Stimulated activated CD4-positive, alpha-beta T cell treated with anti-CD3 and anti-CD28 coated beads, Interleukin-4, amount 100 ng/mL, for 24 hours (primary cell): ENCODE data around the gene ANKRD42.

ENCODE experiments used
- DNase-seq: peaks from one replicate; pipeline ENCODE4 v3.0.0-alpha.2; 2020

ANKRD42 gene

DNA sequence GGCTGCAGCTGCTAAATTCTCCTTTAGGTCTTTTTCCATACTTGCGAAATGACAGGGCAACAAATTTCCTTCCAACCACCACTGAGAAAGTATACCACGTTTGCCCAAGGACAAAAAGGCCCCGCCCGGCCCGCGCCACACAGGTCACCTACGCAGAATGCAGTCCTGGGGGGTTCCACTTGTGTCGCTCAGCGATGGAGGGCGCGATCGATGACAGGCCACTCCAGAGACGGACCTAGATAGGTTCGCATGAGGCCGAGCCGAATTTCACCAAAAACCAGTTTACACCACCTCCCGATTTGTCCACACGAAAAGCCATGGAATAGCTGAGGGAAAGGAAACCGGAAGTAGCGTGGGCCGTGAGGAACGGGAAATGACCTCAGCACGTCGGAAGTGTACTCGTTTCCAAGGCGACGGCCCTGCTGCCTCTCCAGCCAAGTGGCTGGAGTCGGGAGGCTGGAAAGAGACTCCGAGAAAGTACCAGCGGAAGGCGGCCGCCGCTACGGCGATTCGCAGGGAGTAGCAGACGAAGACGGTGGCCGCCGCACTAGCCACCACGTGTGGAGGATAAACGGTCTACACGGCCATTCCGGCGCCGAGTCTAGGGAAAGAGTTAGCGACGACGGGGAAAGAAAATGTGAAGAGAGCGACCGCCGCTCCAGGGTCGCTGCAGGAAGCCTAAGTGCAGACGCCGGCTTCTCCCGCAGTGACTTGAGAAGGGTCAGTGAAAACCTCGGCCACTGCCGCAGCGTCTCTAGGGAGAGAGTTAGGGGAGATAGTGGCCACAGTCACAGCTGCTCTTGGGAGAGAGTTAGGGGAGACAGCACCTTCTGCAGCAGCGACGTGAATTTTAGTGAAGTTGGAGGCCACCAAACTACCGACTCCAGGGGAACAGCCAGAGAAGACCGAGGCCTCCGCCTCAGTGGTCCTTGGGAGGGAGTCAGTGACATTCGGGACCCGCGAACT lies at the start of gene ANKRD42:
Gene ANKRD42, plus strand, starts transcription at position 398 of the 966 bp plus-strand sequence. CDS start 959 bp downstream, outside the sequence.
- peak; percentile 89 for DNase-seq

DNA sequence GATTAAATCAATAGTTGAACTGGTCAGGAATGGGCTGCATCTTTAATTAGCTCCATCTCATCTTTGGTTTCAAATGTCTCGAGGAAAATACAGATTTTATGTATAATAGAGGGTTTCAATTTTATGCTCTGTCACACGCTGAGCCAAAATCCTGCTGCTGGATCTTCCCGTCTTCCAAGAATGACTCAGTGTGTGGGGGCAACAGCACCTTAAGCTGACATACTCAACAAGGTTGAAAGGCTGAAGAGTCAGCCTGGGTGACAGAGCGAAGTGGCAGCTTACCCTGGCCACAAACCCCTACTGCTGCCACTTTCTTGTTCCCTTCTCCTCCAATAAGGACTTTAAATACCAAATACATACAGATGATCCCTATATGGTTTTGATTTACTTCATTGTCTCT lies 45.6 kb upstream of the ANKRD42 start:
- no peak for DNase-seq

GRCh38 chr11:83150450-83150849 lies 43.1 kb upstream of the ANKRD42 start:
- no peak for DNase-seq

DNA sequence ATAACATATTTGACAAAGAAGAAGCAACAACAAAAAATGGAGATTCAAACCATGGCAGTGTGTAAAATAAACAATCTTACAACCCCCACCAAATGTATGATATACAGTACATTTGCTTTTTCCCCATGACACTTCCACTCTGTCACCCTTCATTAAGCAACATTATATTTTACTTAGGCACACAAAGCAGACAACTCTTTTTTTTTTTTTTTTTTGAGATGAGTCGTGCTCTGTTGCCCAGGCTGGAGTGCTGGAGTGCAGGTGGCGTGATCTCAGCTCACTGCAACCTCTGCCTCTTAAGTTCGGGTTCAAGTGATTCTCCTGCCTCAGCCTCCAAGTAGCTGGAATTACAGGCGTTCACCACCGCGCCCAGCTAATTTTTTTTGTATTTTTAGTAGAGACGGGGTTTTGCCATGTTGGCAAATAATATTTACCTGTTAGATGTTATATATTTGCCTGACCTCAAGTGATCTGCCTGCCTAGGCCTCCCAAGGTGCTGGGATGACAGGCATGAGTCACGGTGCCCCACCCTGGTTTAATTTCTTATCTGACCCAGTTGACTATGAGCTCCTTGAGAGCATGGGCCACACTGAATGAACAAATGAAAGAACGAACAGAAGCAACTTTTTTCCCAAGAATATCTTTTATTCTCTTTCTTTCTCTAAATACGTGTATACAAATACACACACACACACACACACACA lies 42.1 kb upstream of the ANKRD42 start:
- DNase-seq, result no peak

DNA sequence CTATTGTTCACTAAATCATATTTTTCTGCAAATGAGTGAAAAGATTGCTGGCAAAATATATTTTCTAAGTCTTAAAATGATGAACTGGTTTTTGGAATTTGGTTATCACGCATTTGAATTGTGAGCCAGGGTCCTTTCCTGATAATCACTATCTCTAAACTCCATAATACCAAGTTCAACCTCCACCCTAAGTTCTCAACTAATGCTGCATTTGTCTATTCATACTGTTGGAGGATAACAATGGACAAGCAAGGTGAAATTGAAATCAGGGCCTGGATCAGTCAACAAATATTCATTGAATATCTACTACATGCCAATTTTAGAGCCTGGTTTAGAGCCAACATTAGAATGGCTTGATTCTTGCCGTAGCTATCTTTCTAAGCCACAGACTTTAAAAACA lies 41.2 kb upstream of the ANKRD42 start:
- DNase-seq, result no peak

- DNase-seq, result no peak
Measured at GRCh38 chr11:83153764-83154163, 39.7 kb upstream of the ANKRD42 start.

GRCh38 chr11:83156144-83156995 lies 37.1 kb upstream of the ANKRD42 start:
- peak; percentile 98 for DNase-seq

DNA sequence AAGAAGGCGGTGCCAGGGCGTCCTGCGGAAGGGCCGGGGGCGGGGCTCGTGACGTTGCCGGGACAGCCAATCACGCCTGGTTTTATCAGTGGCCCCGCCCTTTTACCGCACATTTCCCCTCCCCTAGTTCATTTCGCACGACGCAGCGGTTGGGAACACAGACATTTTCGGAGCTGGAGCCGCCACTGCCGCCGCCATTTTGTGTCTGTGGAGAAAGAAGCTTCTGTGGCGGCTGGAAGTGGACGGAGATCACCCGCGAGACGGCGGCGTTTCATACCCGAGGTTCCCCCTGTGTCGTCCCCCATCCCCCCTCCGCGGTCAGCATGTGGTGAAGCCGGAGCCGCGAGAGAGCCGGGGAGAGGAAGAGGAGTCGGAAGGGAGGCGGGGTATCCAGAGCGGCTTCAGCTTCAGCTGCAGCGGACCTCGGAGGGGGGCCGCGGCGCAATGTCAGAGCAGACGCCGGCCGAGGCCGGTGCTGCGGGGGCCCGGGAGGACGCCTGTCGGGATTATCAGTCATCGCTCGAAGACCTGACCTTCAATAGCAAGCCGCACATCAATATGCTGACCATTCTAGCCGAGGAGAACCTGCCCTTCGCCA lies 36.4 kb upstream of the ANKRD42 start, which contains the start of gene PCF11:
Gene PCF11, plus strand, starts transcription at position 136 of the 598 bp plus-strand sequence. Its CDS starts 309 bp downstream, at position 445.
- DNase-seq, result no peak

GRCh38 chr11:83157594-83158356 lies 35.7 kb upstream of the ANKRD42 start:
- peak; percentile 55 for DNase-seq

- no peak for DNase-seq
Measured at GRCh38 chr11:83158357-83158786, 35.1 kb upstream of the ANKRD42 start.

- no peak for DNase-seq
Measured at GRCh38 chr11:83158965-83159901, 34.3 kb upstream of the ANKRD42 start.

DNA sequence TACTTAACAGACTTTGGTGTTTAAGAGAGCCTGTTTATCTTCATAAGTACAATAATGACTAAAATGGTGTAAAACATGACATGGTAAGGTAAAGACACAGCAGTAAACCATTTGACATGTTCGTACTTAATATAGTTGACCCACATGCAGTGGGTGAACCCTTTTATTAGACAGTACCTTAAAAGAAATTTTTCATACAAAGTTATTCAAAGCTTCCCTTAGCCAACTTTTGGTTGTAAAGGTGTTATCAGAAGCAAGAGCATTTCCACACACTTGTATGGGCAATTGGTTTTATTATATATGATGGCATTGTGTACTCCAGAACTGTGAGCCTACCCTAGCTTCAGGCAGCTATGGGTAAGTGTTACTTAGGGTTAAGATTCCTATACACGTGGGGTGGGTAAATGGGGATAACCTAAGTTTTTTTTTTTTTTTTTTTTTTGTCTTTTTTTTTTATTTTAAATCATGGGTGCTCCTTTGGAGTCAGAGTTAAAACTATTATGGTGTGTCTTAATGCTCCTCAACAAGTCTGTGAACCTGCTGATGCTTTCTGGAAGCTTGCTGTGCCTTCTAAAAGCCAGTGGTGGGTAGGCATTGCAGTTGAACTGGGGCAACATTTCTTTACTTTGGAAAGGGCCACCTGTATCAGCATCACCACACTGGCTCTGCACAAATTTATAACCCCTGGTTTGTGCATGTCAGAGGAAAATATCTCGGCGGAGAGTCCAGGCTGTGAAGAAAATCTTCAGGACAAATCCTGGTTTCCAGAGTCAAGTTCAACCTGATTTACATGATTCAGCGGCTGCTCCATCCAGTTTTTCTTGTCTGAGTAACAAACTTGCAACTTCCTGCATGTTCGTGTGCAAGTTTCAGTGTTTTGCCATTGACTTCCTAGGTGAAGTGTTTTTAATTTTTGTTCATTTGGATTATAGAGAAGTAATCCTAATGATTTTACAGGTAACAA lies 33.3 kb upstream of the ANKRD42 start:
- no peak for DNase-seq

- DNase-seq, result no peak
Measured at GRCh38 chr11:83161610-83162199, 31.8 kb upstream of the ANKRD42 start.

GRCh38 chr11:83162377-83162776 lies 31.1 kb upstream of the ANKRD42 start:
- DNase-seq, result no peak

DNA sequence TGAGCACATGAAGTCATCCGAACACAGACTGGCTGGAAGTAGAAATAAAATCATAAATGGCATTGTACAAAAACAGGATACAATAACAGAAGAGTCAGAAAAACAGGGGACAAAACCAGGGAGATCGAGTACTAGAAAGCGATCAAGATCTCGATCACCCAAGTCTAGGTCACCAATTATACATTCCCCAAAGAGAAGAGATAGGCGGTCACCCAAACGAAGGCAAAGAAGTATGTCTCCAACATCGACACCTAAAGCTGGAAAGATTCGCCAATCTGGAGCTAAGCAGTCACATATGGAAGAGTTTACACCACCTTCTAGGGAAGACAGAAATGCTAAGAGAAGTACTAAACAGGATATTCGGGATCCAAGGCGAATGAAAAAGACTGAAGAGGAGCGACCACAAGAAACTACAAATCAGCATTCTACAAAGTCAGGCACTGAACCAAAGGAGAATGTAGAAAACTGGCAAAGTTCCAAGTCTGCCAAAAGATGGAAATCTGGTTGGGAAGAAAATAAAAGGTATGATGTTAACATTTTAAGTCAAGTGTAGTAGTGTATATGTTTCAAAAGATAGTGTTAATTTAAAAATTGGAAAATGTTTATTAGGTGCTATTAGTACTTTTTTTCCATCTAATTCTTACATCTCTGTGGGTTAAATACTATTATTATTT lies 27.2 kb upstream of the ANKRD42 start:
- DNase-seq, result no peak

DNA sequence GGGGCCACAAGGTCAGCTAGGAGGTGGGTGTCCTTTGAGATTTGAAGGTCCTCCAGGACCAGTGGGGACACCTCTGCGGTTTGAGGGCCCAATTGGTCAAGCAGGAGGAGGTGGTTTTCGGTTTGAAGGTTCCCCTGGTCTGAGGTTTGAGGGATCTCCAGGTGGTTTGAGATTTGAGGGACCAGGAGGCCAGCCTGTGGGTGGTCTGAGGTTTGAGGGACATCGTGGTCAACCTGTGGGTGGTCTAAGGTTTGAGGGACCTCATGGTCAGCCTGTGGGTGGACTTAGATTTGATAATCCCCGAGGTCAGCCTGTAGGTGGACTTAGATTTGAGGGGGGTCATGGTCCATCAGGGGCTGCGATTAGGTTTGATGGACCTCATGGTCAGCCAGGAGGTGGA lies 24.8 kb upstream of the ANKRD42 start:
- no peak for DNase-seq

DNA sequence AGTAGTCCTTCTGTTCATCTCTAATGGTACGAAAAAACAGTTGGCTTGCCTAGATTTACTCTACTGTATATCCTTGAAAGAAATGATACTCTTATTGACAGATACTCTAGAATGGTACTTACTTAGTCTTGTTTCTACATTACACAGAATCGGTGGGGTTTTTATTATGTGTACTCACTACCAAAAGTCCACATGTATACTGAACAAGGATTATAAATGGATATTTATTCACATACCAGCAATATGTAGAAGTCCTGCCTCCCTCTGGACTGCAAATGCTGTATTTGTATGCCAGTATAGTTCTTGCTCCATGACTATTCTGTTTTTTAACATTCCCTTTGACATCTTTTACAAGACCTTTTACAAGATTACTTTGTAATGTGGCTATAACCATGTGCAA lies 22.6 kb upstream of the ANKRD42 start:
- DNase-seq, result no peak

DNA sequence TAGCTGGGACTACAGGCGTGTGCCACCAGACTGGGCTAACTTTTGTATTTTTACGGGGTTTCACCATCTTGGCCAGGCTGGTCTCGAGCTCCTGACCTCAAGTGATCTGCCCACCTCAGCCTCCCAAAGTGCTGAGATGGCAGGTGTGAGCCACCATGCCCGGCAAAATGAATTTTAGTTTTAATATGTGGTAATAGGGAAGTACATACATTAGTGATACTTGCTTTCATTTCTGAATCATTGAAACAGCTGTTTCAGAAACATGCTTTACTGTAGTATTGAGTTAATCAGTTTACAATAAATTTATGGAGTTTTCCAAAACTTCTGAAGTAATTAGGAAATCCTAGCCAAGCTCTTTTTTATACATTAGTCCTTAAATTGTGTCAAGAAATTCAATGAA lies 21.0 kb upstream of the ANKRD42 start:
- DNase-seq, result no peak
